T-helper 1 cell treated with Interleukin-12 subunit alpha and Interleukin-12 subunit beta and Interleukin-4 antibody, amounts not matched to agents 30 μg/mL and 1 μg/mL, for 36 hours (primary cell): Measurements from ENCODE around the gene SORCS1.
"Not testable (repeated sequence)": the region's sequence is repeated elsewhere in the genome, so short reads cannot be mapped to it uniquely, and the experiment has no call there.

Experiments
- H3K27ac Mint-ChIP-seq: one replicate; pipeline ENCODE4 v1.8.0; 2021; ENCODE audit warnings: mild to moderate bottlenecking, mixed read lengths
- H3K27me3 Mint-ChIP-seq: one replicate; pipeline ENCODE4 v1.8.0; 2021; ENCODE audit warnings: low read depth, mixed read lengths
- H3K36me3 Mint-ChIP-seq: one replicate; pipeline ENCODE4 v1.8.0; 2021; ENCODE audit warnings: low read depth, mixed read lengths
- H3K4me1 Mint-ChIP-seq: one replicate; pipeline ENCODE4 v1.8.0; 2021; ENCODE audit warnings: low read depth, mixed read lengths
- H3K4me3 Mint-ChIP-seq: one replicate; pipeline ENCODE4 v1.8.0; 2021; ENCODE audit warnings: mild to moderate bottlenecking, moderate library complexity, mixed read lengths
- H3K9me3 Mint-ChIP-seq: one replicate; pipeline ENCODE4 v1.8.0; 2021; ENCODE audit warnings: mixed read lengths

Gene SORCS1

DNA sequence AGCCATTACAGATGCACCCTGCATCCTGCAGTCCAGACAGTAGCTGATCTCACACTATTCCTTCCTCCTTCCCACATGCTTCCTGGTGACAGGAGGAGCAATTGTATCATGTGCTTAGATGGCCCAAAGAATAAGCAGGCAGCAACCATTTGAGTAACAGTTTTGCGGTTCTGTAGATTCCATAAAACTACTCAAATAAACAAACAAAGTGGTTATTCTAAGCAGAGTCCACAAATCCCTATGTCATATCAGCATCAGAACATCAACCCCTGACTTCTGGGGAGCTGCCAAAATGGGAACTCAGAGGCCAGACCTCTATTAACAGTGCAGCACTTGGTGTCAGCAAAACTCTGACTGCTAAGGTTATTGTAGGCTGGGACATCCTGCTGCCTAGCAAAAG, 226.0 kb downstream of the SORCS1 start:
- no peaks in the 10 kb centered on the region for H3K36me3 Mint-ChIP-seq
- no peak overlapping the region for H3K27ac Mint-ChIP-seq
- H3K27me3 Mint-ChIP-seq = no peaks in the 10 kb centered on the region
- no peak overlapping the region for H3K4me3 Mint-ChIP-seq
- no peaks in the 10 kb centered on the region for H3K4me1 Mint-ChIP-seq
- H3K9me3 Mint-ChIP-seq = peaks cover 7% of the 10 kb centered on the region

DNA sequence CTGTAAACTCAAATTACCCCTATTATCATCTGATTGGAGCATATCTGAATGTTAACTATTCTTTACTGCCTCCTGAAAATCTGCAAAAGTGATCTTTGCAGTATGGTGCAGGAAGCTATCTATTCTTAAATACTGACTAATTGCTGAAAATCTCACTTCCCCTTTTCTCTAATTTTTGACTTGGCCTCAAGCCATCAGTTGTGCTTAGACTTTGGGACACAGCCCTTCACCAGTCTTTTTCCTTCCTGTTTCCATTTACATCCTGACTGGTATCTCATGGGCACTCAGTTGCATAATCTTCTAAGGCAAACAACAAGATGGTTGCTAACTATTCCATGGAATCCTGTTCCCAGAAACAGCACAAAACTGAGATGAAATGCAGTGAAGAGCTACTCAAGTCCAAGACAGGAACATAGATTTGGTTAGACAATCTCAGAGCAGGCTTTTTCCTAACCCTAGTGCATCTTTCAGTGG, 228.5 kb downstream of the SORCS1 start:
- Mint-ChIP-seq H3K4me3 (no peak overlapping the region), H3K9me3 (peaks cover 7% of the 10 kb centered on the region), H3K4me1 (no peaks in the 10 kb centered on the region), H3K27me3 (no peaks in the 10 kb centered on the region), H3K36me3 (no peaks in the 10 kb centered on the region), H3K27ac (no peak overlapping the region)

DNA sequence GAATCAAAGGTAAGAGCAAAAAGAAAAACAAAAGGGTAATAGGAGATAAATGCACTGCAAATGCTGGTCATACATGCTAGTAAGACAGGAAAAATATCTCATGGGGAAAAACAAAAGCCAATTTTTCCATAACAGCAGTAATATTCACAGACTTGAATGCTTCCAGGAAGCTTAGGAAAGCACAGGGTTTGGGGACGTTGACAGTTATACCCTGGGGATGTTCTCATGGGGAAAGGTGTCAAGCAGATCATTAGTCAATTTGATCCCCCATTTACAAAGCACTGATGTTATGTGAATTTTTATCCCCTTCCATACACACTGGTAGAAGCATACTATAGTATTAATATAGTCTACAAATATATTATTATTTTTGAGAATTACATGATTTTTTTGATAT, 232.7 kb downstream of the SORCS1 start:
- H3K4me3 Mint-ChIP-seq = no peak overlapping the region
- H3K4me1 Mint-ChIP-seq = no peaks in the 10 kb centered on the region
- H3K36me3 Mint-ChIP-seq = no peaks in the 10 kb centered on the region
- H3K9me3 Mint-ChIP-seq = peaks cover 3% of the 10 kb centered on the region
- no peak overlapping the region for H3K27ac Mint-ChIP-seq
- no peaks in the 10 kb centered on the region for H3K27me3 Mint-ChIP-seq

DNA sequence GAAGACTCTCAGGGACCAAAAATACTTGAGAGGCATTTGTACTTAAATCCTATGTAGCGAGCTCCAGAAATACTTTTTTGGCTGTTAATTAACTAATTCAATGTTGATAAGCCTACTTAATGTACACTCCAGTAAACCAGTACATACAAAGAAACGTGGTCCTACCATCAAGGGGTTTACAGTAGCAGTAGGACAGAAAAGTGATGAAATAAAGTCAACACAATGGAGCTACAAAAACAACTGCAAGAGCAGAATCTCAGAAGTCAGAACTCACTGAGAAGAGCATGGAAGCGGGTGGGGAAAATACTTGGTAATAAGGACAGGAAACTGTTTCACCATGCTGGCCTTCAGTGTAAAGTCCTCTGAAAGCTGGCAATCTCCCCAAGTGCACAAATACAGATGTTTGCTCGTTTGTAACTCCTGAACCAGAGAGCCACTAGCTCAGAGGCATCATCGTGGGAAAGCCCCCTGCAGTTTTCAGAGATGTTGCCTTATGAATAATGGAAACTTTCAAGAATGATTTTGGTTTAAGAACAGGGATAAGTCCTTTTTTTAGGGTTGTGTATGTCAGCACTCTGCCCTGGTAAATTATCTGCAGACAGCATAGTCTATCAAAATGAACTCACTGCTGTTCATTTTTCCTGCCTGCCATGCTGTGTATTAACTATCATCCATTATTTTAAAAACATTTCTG, 233.2 kb downstream of the SORCS1 start:
- no peaks in the 10 kb centered on the region for H3K36me3 Mint-ChIP-seq
- H3K9me3 Mint-ChIP-seq = peaks cover 3% of the 10 kb centered on the region
- H3K4me1 Mint-ChIP-seq = no peaks in the 10 kb centered on the region
- H3K4me3 Mint-ChIP-seq = no peak overlapping the region
- no peak overlapping the region for H3K27ac Mint-ChIP-seq
- no peaks in the 10 kb centered on the region for H3K27me3 Mint-ChIP-seq

DNA sequence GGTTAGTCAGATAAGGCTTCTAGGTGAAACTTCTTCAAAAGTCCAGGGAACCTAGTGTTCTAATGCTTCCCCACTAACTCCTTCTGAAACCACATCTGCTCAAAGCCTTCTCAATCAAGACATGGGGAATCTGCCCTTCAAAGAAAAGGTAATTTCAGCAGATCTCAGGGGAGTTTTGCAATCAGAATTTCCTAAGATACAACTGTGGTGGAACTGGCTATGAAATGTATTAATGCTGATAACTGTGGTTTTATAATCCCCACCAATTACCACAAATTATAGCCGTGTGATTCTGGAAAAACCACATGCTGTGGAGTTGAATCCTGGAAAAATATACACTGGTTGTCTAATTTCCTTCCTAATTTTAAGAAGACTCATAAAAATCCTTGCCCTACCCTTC, 233.8 kb downstream of the SORCS1 start:
- Mint-ChIP-seq H3K27ac (no peak overlapping the region), H3K9me3 (no peaks in the 10 kb centered on the region), H3K27me3 (no peaks in the 10 kb centered on the region), H3K4me3 (no peak overlapping the region), H3K36me3 (no peaks in the 10 kb centered on the region), H3K4me1 (no peaks in the 10 kb centered on the region)

DNA sequence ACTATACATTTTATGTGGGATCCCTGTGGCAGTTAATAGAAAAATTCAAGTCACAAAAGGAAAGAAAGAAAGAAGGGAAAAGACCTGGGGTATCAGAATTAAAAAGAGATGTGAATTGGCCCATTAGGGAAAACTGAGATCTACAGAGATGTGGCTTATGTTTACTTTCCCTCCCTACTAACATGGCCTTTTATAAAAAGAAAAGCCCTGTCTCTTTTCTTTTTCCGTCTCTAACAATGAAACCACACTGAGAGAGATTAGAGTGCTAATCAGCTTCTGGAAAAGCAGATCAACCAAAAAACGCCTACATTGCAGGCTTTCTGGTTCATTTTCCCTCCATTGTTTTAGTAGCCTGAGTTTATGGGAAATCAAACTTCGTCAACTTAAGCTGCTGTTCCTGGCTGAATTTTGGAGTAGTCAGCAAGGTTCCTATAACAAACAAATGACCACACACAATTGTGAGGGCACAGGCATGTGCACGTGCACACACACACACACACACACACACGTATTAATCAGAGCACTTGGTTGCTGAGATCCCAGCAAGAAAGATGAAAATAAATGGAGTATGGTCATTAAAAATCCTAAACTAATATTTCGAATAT, 235.1 kb downstream of the SORCS1 start:
- H3K4me3 Mint-ChIP-seq = no peak overlapping the region

DNA sequence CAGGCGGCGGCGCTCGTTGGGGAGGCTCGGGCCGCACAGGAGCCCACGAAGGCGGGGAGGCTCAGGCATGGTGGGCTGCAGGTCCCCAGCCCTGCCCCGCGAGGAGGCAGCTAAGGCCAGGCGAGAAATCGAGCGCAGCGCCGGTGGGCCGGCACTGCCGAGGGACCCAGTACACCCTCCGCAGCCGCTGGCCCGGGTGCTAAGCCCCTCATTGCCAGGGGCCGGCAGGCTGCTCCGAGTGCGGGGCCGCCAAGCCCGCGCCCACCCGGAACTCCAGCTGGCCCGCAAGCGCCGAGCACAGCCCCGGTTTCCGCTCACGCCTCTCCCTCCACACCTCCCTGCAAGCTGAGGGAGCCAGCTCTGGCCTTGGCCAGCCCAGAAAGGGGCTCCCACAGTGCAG, 236.4 kb downstream of the SORCS1 start:
- H3K4me1 Mint-ChIP-seq, H3K27ac Mint-ChIP-seq, H3K4me3 Mint-ChIP-seq, H3K36me3 Mint-ChIP-seq, H3K9me3 Mint-ChIP-seq, H3K27me3 Mint-ChIP-seq: not testable (repeated sequence)

More for the DNA sequence above, 235.1 kb downstream of the SORCS1 start:
- no peaks in the 10 kb centered on the region for H3K27me3 Mint-ChIP-seq
- no peaks in the 10 kb centered on the region for H3K36me3 Mint-ChIP-seq
- H3K27ac Mint-ChIP-seq = no peak overlapping the region
- no peaks in the 10 kb centered on the region for H3K4me1 Mint-ChIP-seq
- no peaks in the 10 kb centered on the region for H3K9me3 Mint-ChIP-seq

DNA sequence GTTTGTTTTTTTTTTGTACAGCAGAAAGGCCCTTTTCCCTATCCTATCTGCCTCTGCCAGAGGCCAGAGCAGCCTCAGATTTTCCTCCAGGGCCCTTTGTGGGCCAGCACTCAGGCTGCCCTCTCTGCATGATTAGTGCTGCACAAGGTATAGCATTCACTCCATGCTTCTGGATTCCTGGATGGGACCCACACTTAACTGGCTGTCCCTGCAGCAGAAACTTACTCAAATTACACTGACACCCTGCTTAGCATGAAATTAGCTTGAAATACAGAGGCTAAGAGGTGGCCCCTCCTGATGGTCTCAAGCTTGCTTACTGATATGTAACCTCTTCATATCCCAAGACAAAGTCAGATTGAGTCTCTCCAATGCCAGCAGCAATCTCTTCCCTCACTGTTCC, 239.3 kb downstream of the SORCS1 start:
- no peaks in the 10 kb centered on the region for H3K27me3 Mint-ChIP-seq
- no peaks in the 10 kb centered on the region for H3K9me3 Mint-ChIP-seq
- no peak overlapping the region for H3K27ac Mint-ChIP-seq
- H3K4me3 Mint-ChIP-seq = no peak overlapping the region
- no peaks in the 10 kb centered on the region for H3K4me1 Mint-ChIP-seq
- no peaks in the 10 kb centered on the region for H3K36me3 Mint-ChIP-seq

DNA sequence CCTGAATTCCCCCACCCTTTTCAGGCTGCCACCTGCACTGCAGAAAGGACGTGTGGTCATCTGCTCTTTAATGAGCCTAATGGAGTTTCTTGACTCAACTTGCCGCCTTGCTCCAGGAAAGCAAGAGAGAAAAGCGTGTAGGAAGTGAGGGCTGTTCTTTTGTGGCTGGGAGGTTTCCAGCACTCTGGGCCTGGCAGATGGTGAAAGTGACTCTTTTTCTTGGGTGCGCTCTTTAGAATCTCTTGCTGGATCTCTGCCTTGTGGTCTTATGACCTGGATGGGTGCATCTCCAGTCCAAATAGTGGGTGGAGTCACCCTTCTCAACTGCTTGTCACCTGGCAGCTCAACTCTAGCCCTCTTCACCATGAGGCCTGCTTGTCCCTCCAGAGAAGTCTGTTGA, 244.0 kb downstream of the SORCS1 start:
- Mint-ChIP-seq H3K4me3 (no peak overlapping the region), H3K4me1 (no peaks in the 10 kb centered on the region), H3K9me3 (no peaks in the 10 kb centered on the region), H3K27me3 (no peaks in the 10 kb centered on the region), H3K27ac (no peak overlapping the region), H3K36me3 (no peaks in the 10 kb centered on the region)

DNA sequence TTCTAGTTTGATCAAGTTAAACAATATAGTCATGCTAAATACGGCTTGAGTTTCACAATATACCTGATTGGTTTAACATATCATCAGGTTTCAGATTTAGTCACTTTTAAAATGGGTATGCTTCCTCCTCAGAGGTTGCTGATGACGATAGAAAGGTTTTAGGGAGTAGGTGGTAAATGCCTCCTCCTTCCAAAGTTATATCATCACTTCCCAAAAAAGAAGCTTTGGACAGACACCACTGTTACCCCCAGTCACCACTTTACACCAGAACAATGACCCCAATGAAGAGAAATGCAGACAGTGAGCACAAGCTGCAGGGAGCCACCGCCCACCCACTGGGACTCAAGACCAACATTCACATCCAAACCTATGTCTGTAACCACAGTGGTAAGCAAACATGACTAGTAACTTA, 244.6 kb downstream of the SORCS1 start:
- Mint-ChIP-seq H3K27me3 (no peaks in the 10 kb centered on the region), H3K4me1 (no peaks in the 10 kb centered on the region), H3K4me3 (no peak overlapping the region), H3K27ac (no peak overlapping the region), H3K36me3 (no peaks in the 10 kb centered on the region), H3K9me3 (no peaks in the 10 kb centered on the region)

DNA sequence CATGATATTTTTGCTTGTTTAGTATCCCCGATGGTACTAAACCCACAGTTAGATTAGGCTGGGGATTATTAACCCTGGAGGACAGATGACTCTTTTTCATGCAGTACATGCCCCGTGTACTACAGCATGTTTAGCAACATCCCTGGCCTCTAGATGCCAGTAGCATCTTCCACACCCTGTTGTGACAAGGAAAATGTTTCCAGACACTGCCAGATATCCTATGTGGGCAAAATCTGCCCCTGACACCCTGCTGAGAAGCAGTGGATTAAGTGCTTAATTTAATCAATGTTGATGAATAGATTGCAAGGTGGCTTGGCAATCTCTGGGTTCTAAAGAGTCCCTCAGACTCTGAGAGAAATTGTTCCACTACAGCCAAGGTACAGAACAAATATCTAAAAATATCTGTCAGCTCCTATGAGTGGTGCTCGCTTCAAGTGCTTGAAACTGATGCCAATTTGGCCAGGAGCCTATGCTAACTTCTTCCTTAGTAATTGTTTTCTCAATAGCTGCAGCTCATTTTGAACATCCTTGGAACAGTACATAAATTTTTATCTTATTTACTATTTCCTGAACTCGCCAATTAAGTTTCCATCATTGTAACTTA, 247.0 kb downstream of the SORCS1 start:
- Mint-ChIP-seq H3K9me3 (no peaks in the 10 kb centered on the region), H3K36me3 (no peaks in the 10 kb centered on the region), H3K4me3 (no peak overlapping the region), H3K27ac (no peak overlapping the region), H3K27me3 (no peaks in the 10 kb centered on the region), H3K4me1 (no peaks in the 10 kb centered on the region)

DNA sequence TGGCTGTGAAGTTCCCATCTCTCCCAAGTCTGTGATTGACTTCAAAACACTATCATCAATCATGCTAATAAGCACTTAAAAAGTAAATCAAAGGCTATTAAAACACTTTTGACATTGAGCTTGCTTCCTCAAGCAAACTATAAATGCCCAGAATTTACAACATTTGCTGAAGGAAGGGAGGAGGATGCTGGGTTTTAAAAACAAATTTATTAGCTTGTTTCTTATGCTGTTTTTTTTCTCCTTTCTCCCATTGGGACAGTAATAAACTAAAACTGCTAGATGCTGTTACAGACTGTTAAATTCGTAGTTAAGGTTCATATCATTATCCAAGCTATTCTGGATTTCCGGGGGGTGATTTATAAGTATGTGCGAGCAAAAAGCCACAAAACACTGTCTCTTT, 250.5 kb downstream of the SORCS1 start:
- peaks cover 5% of the 10 kb centered on the region for H3K9me3 Mint-ChIP-seq
- no peak overlapping the region for H3K27ac Mint-ChIP-seq
- H3K4me1 Mint-ChIP-seq = no peaks in the 10 kb centered on the region
- H3K36me3 Mint-ChIP-seq = no peaks in the 10 kb centered on the region
- H3K27me3 Mint-ChIP-seq = no peaks in the 10 kb centered on the region
- H3K4me3 Mint-ChIP-seq = no peak overlapping the region

DNA sequence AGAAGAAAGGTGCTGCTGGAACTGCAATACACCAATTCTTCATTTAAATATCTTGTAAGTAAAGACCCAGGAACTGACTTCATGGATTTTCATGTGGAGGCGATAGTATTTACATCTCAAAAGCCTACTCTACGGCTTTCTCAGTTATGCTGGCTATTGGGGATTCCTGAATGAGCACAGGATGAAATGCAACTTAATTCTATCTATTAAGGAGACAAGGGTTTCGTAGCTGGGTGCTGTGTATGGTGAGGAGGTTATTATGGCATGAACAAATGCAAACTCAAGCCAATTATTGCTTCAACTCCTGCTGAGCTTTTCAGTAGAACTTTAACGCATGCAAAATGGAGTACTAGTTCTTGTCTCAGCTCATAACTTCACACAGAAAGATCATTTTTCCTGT, 251.2 kb downstream of the SORCS1 start:
- Mint-ChIP-seq H3K9me3 (peaks cover 7% of the 10 kb centered on the region), H3K4me1 (no peaks in the 10 kb centered on the region), H3K27ac (no peak overlapping the region), H3K4me3 (no peak overlapping the region), H3K27me3 (no peaks in the 10 kb centered on the region), H3K36me3 (no peaks in the 10 kb centered on the region)

DNA sequence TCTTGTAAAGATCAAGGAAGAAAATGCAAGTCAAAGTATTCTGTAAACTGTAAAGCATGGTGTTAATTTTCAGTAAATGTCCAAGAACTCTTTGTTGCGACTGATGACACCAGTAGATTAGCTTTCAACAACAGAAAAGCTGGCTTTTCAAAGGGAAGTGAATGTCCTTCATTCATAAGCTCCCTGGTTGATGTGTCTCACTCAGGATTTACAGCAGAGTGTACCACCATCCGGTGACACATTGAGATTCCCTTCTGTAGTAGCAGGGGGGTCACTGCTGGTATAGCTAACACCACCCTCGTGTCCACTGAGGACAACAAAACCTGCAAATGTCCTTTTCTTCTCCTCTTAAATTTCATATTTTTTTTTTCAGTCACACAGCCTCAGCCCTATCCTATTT, 253.4 kb downstream of the SORCS1 start:
- no peaks in the 10 kb centered on the region for H3K36me3 Mint-ChIP-seq

DNA sequence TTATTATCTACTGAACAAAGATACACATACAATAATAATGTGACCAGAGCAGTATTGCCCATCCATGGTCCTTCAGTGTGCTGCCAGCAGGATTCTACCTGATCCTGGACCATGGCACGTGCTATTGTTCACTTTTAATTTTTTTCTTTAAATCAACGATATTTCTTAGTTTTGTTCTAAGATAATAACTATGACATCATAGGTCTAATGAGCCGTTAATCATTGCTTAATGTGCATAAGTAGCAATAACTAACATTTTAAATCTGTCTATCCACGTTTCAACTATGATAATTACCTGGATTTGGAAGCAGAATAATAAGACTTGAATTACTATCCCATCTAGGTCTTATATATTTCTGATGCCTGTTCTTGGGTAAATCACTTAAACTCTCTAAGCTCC, 253.8 kb downstream of the SORCS1 start:
- Mint-ChIP-seq H3K9me3 (peaks cover 7% of the 10 kb centered on the region), H3K27me3 (no peaks in the 10 kb centered on the region), H3K4me3 (no peak overlapping the region), H3K4me1 (no peaks in the 10 kb centered on the region), H3K27ac (no peak overlapping the region), H3K36me3 (no peaks in the 10 kb centered on the region)

More for the DNA sequence above, 253.4 kb downstream of the SORCS1 start:
- Mint-ChIP-seq H3K4me1 (no peaks in the 10 kb centered on the region), H3K4me3 (no peak overlapping the region), H3K27ac (no peak overlapping the region), H3K27me3 (no peaks in the 10 kb centered on the region), H3K9me3 (peaks cover 7% of the 10 kb centered on the region)
